SIG-M5 (cell line): ENCODE results near the gene C6orf132.
"Not testable (repeated sequence)": the region's sequence is repeated elsewhere in the genome, so short reads cannot be mapped to it uniquely, and the experiment has no call there.

Source experiments
- DNase-seq: peaks from one replicate; lab custom pipeline; 2025; lab: John Stamatoyannopoulos, UW

Gene C6orf132

GRCh38 chr6:42162812-42163211 is 20.4 kb upstream of the C6orf132 start:
- no peak for DNase-seq

GRCh38 chr6:42162384-42162783 is 20.0 kb upstream of the C6orf132 start:
- DNase-seq, result no peak

- no peak for DNase-seq
Observed at GRCh38 chr6:42159431-42160024, 17.1 kb upstream of the C6orf132 start.

- no peak for DNase-seq
Observed at GRCh38 chr6:42158631-42159030, 16.2 kb upstream of the C6orf132 start.

- no peak for DNase-seq
Observed at GRCh38 chr6:42158011-42158410, 15.6 kb upstream of the C6orf132 start.

GRCh38 chr6:42156638-42157037 is 14.2 kb upstream of the C6orf132 start:
- no peak for DNase-seq

DNA sequence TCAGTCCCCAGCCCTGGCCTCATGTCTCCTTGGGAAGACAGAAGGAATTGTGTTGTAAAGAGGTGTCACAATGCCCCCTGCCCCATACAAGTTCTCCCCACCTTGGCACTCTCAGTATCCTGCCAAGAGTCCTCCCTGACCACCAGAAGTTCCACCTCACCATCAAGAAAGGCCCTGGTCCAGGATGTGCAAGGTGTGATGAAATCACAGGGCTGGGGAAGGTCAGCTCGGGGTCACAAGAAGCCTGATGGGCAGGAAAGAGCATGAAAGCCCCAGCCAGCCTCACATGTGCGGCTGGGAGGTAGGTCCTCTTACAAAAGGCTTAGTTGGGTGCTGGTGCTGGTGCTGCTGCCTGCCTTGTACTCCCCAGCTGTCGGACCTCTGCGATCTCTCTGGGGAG is 12.9 kb upstream of the C6orf132 start:
- no peak for DNase-seq

- DNase-seq, result no peak
Observed at GRCh38 chr6:42154461-42155209, 12.2 kb upstream of the C6orf132 start.

GRCh38 chr6:42153921-42154320 is 11.5 kb upstream of the C6orf132 start:
- DNase-seq, result no peak

GRCh38 chr6:42152528-42153213 is 10.3 kb upstream of the C6orf132 start:
- not testable (repeated sequence) for DNase-seq

DNA sequence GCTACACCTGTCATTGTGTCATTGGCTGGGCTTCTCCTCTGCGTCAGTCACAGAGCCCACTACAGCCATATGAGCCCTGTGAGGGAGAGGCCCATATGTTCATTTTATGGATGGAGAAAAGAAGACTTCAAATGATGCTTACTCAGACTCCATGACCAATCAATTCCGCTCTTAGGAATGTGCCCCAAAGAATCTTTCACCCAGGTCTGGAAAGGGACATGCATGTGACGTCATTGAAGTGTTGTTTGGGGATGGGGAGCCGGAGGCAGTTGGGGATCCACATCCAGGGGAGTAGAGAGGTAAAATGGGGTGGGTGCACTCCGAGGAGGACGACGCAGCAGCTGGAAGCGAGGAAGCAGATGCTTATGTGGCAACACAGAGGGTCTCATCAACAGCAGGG is 9.6 kb upstream of the C6orf132 start:
- DNase-seq, result no peak

- DNase-seq, result no peak
Observed at GRCh38 chr6:42150254-42150653, 7.8 kb upstream of the C6orf132 start.

- DNase-seq, result no peak
Observed at GRCh38 chr6:42148058-42148457, 5.6 kb upstream of the C6orf132 start.

GRCh38 chr6:42147138-42147562 is 4.7 kb upstream of the C6orf132 start:
- DNase-seq, result no peak

DNA sequence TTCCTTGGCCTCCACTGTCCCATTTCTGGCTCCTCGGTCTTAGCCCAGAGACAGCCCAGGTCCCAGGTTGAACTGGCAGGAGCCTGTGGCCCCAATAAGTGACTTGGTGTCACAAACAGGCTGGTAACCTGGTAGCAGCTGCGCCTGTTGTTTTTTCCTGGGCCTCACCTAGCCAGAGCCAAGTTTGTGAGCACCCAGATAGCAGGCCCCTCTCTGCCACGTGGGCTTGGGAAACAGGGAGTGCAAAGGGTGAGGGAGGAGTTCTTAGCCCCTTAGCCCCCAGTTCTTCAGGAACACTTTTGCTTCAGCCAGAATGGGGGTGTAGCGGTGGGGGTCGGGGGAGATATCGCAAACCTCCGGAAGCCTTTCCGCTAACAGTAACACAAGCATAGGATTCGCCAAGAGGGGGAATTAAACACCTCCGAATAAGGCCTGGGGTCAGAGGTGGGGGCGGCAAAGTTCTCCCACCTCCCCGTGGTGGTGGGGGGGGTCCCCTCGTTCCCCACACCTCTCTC is 760 bp downstream of the C6orf132 start:
- no peak for DNase-seq

DNA sequence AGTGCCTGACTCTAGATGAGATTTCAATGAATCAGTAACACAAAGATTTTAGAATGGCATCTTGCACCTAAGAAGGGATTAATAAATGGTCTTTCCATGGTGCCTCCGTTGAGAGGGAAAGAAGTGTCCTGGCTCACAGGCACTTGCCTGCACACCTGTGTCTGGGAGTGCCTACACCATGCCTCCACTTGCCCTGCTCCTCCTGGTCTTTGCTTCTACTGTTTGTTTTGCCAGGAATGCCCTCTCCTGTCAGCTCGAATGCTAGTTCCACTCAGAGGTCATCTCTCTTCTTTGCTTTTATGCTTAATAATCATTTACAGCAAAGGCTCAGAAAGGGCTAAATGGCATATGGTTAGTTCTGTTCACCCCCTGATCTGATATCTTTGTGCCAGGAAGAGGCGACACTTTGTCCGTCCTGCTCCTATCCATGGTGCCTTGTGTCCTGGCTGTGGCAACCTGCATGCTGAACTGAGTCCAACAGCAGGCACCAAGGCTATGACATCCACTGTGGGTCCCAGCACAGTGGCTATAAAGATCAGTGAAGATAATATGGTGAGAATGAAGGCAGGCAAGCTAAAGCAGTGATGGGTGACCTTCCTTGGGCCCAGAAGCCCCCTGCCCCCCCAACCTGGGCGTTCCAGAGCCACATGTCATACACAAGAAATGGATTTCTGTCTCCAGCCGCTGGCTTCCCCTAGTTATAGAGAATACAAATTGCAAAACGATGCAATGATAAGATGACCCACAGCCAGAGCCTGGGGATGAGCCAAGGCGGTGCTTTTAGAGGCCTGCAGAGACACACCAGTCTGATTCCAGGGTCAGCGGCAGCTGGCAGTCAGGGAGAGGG is 1.4 kb downstream of the C6orf132 start:
- no peak for DNase-seq

GRCh38 chr6:42140032-42140431 is 2.4 kb downstream of the C6orf132 start:
- DNase-seq, result no peak

GRCh38 chr6:42138630-42139619 is 3.5 kb downstream of the C6orf132 start:
- DNase-seq, result no peak

DNA sequence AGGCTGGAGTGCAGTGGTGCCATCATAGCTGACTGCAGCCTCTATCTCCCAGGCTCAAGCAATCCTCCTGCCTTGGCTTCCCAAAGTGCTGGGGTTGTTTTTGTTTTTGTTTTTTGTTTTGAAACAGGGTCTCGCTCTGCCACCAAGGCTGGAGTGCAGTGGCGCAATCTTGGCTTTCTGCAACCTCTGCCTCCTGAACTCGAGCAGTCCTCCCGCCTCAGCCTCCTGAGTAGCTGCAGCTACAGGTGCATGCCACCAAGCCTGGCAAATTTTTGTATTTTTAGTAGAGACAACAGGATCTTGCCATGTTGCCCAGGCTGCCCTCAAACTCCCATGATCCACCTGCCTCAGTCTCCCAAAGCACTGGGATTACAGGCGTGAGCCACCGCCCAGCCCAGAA is 4.2 kb downstream of the C6orf132 start:
- DNase-seq, result no peak

GRCh38 chr6:42137194-42137753 is 5.1 kb downstream of the C6orf132 start:
- DNase-seq, result no peak
